HEK293 (cell line): ENCODE results near the gene SOX12.

Experiments used
- CTCF ChIA-PET: fragments of 350-600 bp; formaldehyde crosslinking; extraction: SDS; loops from one replicate; lab custom pipeline; 2021; ENCODE audit warnings: antibody characterized with exemption; lab: Yijun Ruan, JAX
- POLR2A ChIA-PET: fragments of 300-600 bp; formaldehyde crosslinking; extraction: SDS; loops from one replicate; lab custom pipeline; 2020; ENCODE audit warnings: antibody characterized with exemption, inconsistent platforms; lab: Yijun Ruan, JAX
- H3K27ac ChIP-seq: fragments of 200-500 bp; sonication (Bioruptor generic); 2 replicates; pipeline ENCODE4 v1.5.1; 2014; ENCODE audit warnings: low read depth, low read length, control low read depth, inconsistent platforms; ENCODE audit errors: extremely low read depth
- H3K36me3 ChIP-seq, 2 experiments: fragments of 200-500 bp in 1 of 2; sonication (Bioruptor generic) in 1 of 2; 1 replicate in 1 of 2; 2 replicates in 1 of 2; pipeline ENCODE4 v1.5.1; 2014 to 2017; ENCODE audit warnings: inconsistent platforms in 2 of 2, low read length in 2 of 2; ENCODE audit not compliant: control insufficient read depth in 2 of 2, insufficient read depth in 1 of 2
- H3K4me1 ChIP-seq: fragments of 200-500 bp; sonication (Bioruptor generic); 2 replicates; pipeline ENCODE4 v1.5.1; 2014; ENCODE audit warnings: mild to moderate bottlenecking, low read length, inconsistent platforms; ENCODE audit not compliant: control insufficient read depth, insufficient read depth
- H3K4me3 ChIP-seq: 2 replicates; pipeline ENCODE4 v1.5.1; 2011; ENCODE audit warnings: low read depth, mild to moderate bottlenecking, control low read depth, low read length, moderate library complexity
- H3K9me3 ChIP-seq: fragments of 200-500 bp; sonication (Bioruptor generic); 2 replicates; pipeline ENCODE4 v1.5.1; 2014; ENCODE audit warnings: low read depth, low read length, inconsistent platforms; ENCODE audit not compliant: control insufficient read depth, insufficient read depth
- MEIS1 ChIP-seq: sonication (generic); formaldehyde crosslinking; IDR thresholded peaks from 2 replicates; pipeline ENCODE4 v1.8.1; 2022; ENCODE audit warnings: missing genetic modification reagents, mild to moderate bottlenecking, borderline replicate concordance
- OVOL3 ChIP-seq: fragments of 450-650 bp; formaldehyde crosslinking; IDR thresholded peaks from 2 replicates; pipeline ENCODE4 v1.5.1; 2016; ENCODE audit warnings: missing biosample characterization, missing genetic modification characterization
- REPIN1 ChIP-seq: fragments of 450-650 bp; formaldehyde crosslinking; IDR thresholded peaks from 2 replicates; pipeline ENCODE4 v1.5.1; 2017; ENCODE audit warnings: missing biosample characterization, missing genetic modification characterization, low read depth
- SCRT2 ChIP-seq: fragments of 450-650 bp; formaldehyde crosslinking; IDR thresholded peaks from 2 replicates; pipeline ENCODE4 v1.5.1; 2016; ENCODE audit warnings: missing biosample characterization, missing genetic modification characterization
- SP7 ChIP-seq: fragments of 450-650 bp; formaldehyde crosslinking; IDR thresholded peaks from 2 replicates; pipeline ENCODE4 v1.5.1; 2016; ENCODE audit warnings: missing biosample characterization, missing genetic modification characterization
- TCF7L2 ChIP-seq: IDR thresholded peaks from 2 replicates; pipeline ENCODE4 v1.6.1; 2011; ENCODE audit warnings: low read depth, mild to moderate bottlenecking, inconsistent platforms, low read length, moderate library complexity, borderline replicate concordance
- ZBTB10 ChIP-seq: fragments of 450-650 bp; formaldehyde crosslinking; IDR thresholded peaks from 2 replicates; pipeline ENCODE4 v1.5.1; 2016; ENCODE audit warnings: missing biosample characterization, missing genetic modification characterization
- ZBTB20 ChIP-seq: fragments of 450-650 bp; formaldehyde crosslinking; IDR thresholded peaks from 2 replicates; pipeline ENCODE4 v1.5.1; 2016; ENCODE audit warnings: missing biosample characterization, missing genetic modification characterization
- ZBTB7A ChIP-seq: fragments of 450-650 bp; formaldehyde crosslinking; IDR thresholded peaks from 2 replicates; pipeline ENCODE4 v1.5.1; 2016; ENCODE audit warnings: low read depth, missing biosample characterization, missing genetic modification characterization
- ZIC2 ChIP-seq: fragments of 450-650 bp; formaldehyde crosslinking; IDR thresholded peaks from 2 replicates; pipeline ENCODE4 v1.5.1; 2016; ENCODE audit warnings: missing biosample characterization, missing genetic modification characterization
- ZNF133 ChIP-seq: fragments of 450-650 bp; formaldehyde crosslinking; IDR thresholded peaks from 2 replicates; pipeline ENCODE4 v1.5.1; 2016; ENCODE audit warnings: missing biosample characterization, missing genetic modification characterization
- ZNF155 ChIP-seq: fragments of 450-650 bp; formaldehyde crosslinking; IDR thresholded peaks from 2 replicates; pipeline ENCODE4 v1.5.1; 2016; ENCODE audit warnings: missing biosample characterization, missing genetic modification characterization
- ZNF16 ChIP-seq: fragments of 450-650 bp; formaldehyde crosslinking; IDR thresholded peaks from 2 replicates; pipeline ENCODE4 v1.5.1; 2016; ENCODE audit warnings: low read depth, missing biosample characterization, missing genetic modification characterization
- ZNF623 ChIP-seq: fragments of 450-650 bp; formaldehyde crosslinking; IDR thresholded peaks from 2 replicates; pipeline ENCODE4 v1.5.1; 2016; ENCODE audit warnings: missing biosample characterization, missing genetic modification characterization
- ZNF626 ChIP-seq: fragments of 450-650 bp; sonication (Bioruptor Pico); formaldehyde crosslinking; IDR thresholded peaks from 2 replicates; pipeline ENCODE4 v1.5.1; 2018; ENCODE audit warnings: missing biosample characterization, missing genetic modification characterization, inconsistent platforms
- ZNF629 ChIP-seq: fragments of 450-650 bp; formaldehyde crosslinking; IDR thresholded peaks from 2 replicates; pipeline ENCODE4 v1.5.1; 2017; ENCODE audit warnings: missing biosample characterization, missing genetic modification characterization
- TF ChIP-seq, protein P1 (sequence below): fragments of 450-650 bp; formaldehyde crosslinking; IDR thresholded peaks from 2 replicates; pipeline ENCODE4 v1.5.1; 2017; ENCODE audit warnings: missing biosample characterization, missing genetic modification characterization
- TF ChIP-seq, protein P2 (sequence below): fragments of 450-650 bp; formaldehyde crosslinking; IDR thresholded peaks from 2 replicates; pipeline ENCODE4 v1.5.1; 2017; ENCODE audit warnings: missing biosample characterization, mild to moderate bottlenecking, missing genetic modification characterization, moderate library complexity
- TF ChIP-seq, protein P3 (sequence below): fragments of 450-650 bp; formaldehyde crosslinking; IDR thresholded peaks from 2 replicates; pipeline ENCODE4 v1.5.1; 2016; ENCODE audit warnings: missing biosample characterization, missing genetic modification characterization
- TF ChIP-seq, protein P4 (sequence below): fragments of 450-650 bp; formaldehyde crosslinking; IDR thresholded peaks from 2 replicates; pipeline ENCODE4 v1.5.1; 2016; ENCODE audit warnings: missing biosample characterization, missing genetic modification characterization

SOX12 gene

GRCh38 chr20:301886-302848, 23.2 kb upstream of the SOX12 start:
- Histone ChIP-seq H3K4me3 (no peak overlapping the region), H3K36me3 (peaks cover 0 to 15% of the 10 kb centered on the region in 2 experiments; a peak in 1 of 3 replicates), H3K4me1 (peaks cover 22% of the 10 kb centered on the region)
- POLR2A ChIA-PET = interaction anchor here (1.7 to 6.2 kb wide), 3 partner anchors 12 to 28 kb away, joined by 7 to 74 read pairs (median 7); partner anchors contain the start of gene SOX12
- peak; percentile 46; the same call in 1 of the 2 replicates for TF ChIP-seq ZIC2 (tag by site-specific recombination)
- TF ChIP-seq ZNF133 (tag by site-specific recombination) = no peak
- TF ChIP-seq TCF7L2 = no peak
- no peak for TF ChIP-seq ZNF629 (tag by site-specific recombination)
- no peak for TF ChIP-seq SCRT2 (tag by site-specific recombination)
- TF ChIP-seq, protein P1, sequence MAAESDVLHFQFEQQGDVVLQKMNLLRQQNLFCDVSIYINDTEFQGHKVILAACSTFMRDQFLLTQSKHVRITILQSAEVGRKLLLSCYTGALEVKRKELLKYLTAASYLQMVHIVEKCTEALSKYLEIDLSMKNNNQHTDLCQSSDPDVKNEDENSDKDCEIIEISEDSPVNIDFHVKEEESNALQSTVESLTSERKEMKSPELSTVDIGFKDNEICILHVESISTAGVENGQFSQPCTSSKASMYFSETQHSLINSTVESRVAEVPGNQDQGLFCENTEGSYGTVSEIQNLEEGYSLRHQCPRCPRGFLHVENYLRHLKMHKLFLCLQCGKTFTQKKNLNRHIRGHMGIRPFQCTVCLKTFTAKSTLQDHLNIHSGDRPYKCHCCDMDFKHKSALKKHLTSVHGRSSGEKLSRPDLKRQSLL (tag by site-specific recombination) = peak; percentile 68
- TF ChIP-seq MEIS1 (CRISPR knock-in tag) = no peak
- TF ChIP-seq SP7 (tag by site-specific recombination) = peak; percentile 59
- TF ChIP-seq, all 188 proteins: peak for 3
- H3K27ac ChIP-seq = no peak overlapping the region
- CTCF ChIA-PET = interaction anchor here (0.7 to 4.1 kb wide), 3 partner anchors 17 to 83 kb away, joined by 3 to 21 read pairs (median 3); no protein-coding TSS in a partner anchor
- no peaks in the 10 kb centered on the region for H3K9me3 ChIP-seq

- Histone ChIP-seq H3K4me1 (peaks cover 9% of the 10 kb centered on the region), H3K27ac (no peak overlapping the region), H3K36me3 (no peaks in the 10 kb centered on the region), H3K4me3 (no peak overlapping the region), H3K9me3 (no peaks in the 10 kb centered on the region)
- ChIA-PET CTCF (interaction anchor here (0.7 kb wide), 1 partner anchor 9 kb away, joined by 3 read pairs; no protein-coding TSS in a partner anchor), POLR2A (no interaction called here)
- TF ChIP-seq, protein P2, sequence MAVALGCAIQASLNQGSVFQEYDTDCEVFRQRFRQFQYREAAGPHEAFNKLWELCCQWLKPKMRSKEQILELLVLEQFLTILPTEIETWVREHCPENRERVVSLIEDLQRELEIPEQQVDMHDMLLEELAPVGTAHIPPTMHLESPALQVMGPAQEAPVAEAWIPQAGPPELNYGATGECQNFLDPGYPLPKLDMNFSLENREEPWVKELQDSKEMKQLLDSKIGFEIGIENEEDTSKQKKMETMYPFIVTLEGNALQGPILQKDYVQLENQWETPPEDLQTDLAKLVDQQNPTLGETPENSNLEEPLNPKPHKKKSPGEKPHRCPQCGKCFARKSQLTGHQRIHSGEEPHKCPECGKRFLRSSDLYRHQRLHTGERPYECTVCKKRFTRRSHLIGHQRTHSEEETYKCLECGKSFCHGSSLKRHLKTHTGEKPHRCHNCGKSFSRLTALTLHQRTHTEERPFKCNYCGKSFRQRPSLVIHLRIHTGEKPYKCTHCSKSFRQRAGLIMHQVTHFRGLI (tag by site-specific recombination) = no peak
- TF ChIP-seq REPIN1 (tag by site-specific recombination) = no peak
- no peak for TF ChIP-seq ZBTB20 (tag by site-specific recombination)
- TF ChIP-seq, protein P3, sequence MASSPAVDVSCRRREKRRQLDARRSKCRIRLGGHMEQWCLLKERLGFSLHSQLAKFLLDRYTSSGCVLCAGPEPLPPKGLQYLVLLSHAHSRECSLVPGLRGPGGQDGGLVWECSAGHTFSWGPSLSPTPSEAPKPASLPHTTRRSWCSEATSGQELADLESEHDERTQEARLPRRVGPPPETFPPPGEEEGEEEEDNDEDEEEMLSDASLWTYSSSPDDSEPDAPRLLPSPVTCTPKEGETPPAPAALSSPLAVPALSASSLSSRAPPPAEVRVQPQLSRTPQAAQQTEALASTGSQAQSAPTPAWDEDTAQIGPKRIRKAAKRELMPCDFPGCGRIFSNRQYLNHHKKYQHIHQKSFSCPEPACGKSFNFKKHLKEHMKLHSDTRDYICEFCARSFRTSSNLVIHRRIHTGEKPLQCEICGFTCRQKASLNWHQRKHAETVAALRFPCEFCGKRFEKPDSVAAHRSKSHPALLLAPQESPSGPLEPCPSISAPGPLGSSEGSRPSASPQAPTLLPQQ (tag by site-specific recombination) = no peak
- TF ChIP-seq ZNF155 = no peak
- no peak for TF ChIP-seq ZNF16 (tag by site-specific recombination)
- TF ChIP-seq ZBTB10 = no peak
- TF ChIP-seq, protein P4, sequence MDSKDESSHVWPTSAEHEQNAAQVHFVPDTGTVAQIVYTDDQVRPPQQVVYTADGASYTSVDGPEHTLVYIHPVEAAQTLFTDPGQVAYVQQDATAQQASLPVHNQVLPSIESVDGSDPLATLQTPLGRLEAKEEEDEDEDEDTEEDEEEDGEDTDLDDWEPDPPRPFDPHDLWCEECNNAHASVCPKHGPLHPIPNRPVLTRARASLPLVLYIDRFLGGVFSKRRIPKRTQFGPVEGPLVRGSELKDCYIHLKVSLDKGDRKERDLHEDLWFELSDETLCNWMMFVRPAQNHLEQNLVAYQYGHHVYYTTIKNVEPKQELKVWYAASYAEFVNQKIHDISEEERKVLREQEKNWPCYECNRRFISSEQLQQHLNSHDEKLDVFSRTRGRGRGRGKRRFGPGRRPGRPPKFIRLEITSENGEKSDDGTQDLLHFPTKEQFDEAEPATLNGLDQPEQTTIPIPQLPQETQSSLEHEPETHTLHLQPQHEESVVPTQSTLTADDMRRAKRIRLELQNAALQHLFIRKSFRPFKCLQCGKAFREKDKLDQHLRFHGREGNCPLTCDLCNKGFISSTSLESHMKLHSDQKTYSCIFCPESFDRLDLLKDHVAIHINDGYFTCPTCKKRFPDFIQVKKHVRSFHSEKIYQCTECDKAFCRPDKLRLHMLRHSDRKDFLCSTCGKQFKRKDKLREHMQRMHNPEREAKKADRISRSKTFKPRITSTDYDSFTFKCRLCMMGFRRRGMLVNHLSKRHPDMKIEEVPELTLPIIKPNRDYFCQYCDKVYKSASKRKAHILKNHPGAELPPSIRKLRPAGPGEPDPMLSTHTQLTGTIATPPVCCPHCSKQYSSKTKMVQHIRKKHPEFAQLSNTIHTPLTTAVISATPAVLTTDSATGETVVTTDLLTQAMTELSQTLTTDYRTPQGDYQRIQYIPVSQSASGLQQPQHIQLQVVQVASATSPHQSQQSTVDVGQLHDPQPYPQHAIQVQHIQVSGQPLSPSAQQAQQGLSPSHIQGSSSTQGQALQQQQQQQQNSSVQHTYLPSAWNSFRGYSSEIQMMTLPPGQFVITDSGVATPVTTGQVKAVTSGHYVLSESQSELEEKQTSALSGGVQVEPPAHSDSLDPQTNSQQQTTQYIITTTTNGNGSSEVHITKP (tag by site-specific recombination) = no peak
- no peak for TF ChIP-seq ZNF626 (tag by site-specific recombination)
- TF ChIP-seq ZBTB7A (tag by site-specific recombination) = no peak
- TF ChIP-seq OVOL3 (tag by site-specific recombination) = no peak
- TF ChIP-seq ZNF623 (tag by site-specific recombination) = no peak
These were observed 19.6 kb upstream of the SOX12 start for GRCh38 chr20:305745-306144.
